PFSK-1 (cell line): ENCODE data around the gene WBP1.

ENCODE experiments used
- FOXP2 ChIP-seq: optimal IDR thresholded peaks from 2 replicates; pipeline ENCODE3; 2011; ENCODE audit warnings: borderline replicate concordance, control low read depth, inconsistent platforms; ENCODE audit not compliant: insufficient read depth; ENCODE audit errors: extremely low read length, extremely low read depth
- POLR2AphosphoS5 ChIP-seq: IDR thresholded peaks from 2 replicates; pipeline ENCODE4 v1.6.1; 2012; ENCODE audit warnings: low read depth, mild to moderate bottlenecking, control low read depth, low read length, moderate library complexity
- SIN3A ChIP-seq: IDR thresholded peaks from 2 replicates; pipeline ENCODE4 v1.6.1; 2012; ENCODE audit warnings: mild to moderate bottlenecking, low read length, moderate library complexity, borderline replicate concordance; ENCODE audit not compliant: insufficient read depth
- TAF1 ChIP-seq: IDR thresholded peaks from 2 replicates; pipeline ENCODE4 v1.6.1; 2012; ENCODE audit warnings: low read length, control low read depth, borderline replicate concordance; ENCODE audit not compliant: insufficient read depth
- TF ChIP-seq, protein P1 (sequence below), 2 experiments: IDR thresholded peaks; 2 replicates each; pipeline versions ENCODE4 v1.6.1 to v1.8.0; 2011 to 2012; ENCODE audit warnings: low read depth in 2 of 2, low read length in 2 of 2, control low read depth in 1 of 2, inconsistent platforms in 1 of 2, mild to moderate bottlenecking in 1 of 2, moderate library complexity in 1 of 2; ENCODE audit not compliant: insufficient read depth in 1 of 2

DNA sequence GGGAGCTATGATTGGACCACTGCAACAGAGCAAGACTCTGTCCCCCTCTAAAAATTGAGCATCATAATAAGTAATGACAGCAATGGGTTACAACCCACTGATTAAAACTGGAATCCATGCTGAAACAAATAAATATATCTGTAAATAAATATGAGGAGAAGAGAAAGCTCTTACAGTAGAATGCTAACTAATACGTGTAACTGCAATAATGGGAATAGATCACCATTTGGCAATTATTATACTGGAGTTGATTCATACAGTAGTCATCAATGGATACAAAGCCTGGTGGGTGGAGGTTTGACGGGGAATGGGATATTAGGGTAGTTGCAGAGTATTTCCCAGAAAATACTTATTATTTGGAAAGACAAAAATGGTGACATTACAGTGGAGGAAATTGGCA is 9.5 kb upstream of the WBP1 start:
- TF ChIP-seq, protein P1, sequence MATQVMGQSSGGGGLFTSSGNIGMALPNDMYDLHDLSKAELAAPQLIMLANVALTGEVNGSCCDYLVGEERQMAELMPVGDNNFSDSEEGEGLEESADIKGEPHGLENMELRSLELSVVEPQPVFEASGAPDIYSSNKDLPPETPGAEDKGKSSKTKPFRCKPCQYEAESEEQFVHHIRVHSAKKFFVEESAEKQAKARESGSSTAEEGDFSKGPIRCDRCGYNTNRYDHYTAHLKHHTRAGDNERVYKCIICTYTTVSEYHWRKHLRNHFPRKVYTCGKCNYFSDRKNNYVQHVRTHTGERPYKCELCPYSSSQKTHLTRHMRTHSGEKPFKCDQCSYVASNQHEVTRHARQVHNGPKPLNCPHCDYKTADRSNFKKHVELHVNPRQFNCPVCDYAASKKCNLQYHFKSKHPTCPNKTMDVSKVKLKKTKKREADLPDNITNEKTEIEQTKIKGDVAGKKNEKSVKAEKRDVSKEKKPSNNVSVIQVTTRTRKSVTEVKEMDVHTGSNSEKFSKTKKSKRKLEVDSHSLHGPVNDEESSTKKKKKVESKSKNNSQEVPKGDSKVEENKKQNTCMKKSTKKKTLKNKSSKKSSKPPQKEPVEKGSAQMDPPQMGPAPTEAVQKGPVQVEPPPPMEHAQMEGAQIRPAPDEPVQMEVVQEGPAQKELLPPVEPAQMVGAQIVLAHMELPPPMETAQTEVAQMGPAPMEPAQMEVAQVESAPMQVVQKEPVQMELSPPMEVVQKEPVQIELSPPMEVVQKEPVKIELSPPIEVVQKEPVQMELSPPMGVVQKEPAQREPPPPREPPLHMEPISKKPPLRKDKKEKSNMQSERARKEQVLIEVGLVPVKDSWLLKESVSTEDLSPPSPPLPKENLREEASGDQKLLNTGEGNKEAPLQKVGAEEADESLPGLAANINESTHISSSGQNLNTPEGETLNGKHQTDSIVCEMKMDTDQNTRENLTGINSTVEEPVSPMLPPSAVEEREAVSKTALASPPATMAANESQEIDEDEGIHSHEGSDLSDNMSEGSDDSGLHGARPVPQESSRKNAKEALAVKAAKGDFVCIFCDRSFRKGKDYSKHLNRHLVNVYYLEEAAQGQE (IDR thresholded peaks at IDR 0.05; ENCODE audit: insufficient read depth in 1 of 2, low read depth in 2 of 2, low read length in 2 of 2) = no peak
- TF ChIP-seq SIN3A = no peak
- TF ChIP-seq POLR2AphosphoS5 = no peak
- no peak for TF ChIP-seq TAF1
- no peak for TF ChIP-seq FOXP2
